ENCODE results near the gene TTLL12.
A peak's percentile ranks its signal among the peaks of the same experiment; 100 is the strongest.

Gene TTLL12

DNA sequence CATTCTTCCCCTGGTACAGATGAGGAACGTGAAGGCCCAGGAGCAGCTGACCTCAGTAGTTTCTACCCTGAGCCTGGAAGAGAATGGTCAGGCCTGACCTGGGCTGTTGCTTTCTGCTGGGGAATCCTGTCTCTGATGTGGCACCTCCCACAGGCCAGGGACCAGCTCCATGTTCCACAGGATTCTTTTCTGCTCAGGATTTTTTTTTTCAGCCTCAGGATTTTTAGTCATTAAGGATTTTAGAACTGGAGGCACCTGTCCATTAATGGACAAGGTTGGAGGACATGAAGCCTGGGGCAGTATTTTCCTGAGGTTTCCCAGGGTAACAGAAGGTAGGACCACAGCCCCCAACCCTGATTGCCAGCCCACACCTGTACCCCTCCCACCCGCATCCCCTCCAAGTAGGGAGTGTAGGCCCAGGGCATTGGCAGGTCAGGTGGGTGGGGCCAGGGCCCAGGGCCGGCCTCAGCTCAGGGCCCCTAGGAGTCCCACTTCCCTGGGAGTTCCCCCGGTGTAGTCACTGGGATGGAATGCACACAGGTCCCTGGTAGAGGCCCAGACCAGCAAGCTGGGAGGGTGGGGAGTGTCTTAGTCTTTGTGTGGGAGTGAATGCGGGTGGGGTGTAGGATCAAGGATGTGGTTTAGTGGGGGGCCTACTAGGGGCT, 60.3 kb downstream of the TTLL12 start:
- ATAC-seq = peak; percentile 87
- no peak for TF ChIP-seq TCF4 (CRISPR knock-in tag; IDR thresholded peaks at IDR 0.05; ENCODE audit: borderline replicate concordance)

DNA sequence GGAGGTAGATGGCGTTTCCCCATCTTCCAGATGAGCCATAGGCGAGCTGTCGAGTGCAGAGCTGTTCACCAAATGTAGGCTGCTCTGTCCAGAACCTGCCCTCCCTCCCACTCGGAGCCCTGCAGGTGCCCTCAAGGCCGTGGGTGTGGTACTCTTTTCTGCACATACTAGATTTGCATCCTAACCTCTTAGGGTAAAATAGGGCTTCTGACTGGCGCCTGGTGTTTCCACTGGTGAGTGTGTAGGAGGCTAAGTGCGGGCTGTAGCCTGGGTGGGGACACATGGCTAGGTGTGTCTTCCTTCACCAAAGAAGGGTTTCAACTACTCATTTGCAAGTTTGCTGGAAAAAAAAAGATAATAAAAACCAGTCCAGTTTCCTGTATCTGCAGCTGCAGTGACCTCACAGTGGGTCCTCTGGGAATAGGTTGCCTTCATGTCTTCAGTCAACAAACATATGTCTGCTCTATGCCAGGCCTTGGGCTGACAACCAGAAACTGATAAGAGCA, 67.9 kb downstream of the TTLL12 start:
- ATAC-seq = no peak

DNA sequence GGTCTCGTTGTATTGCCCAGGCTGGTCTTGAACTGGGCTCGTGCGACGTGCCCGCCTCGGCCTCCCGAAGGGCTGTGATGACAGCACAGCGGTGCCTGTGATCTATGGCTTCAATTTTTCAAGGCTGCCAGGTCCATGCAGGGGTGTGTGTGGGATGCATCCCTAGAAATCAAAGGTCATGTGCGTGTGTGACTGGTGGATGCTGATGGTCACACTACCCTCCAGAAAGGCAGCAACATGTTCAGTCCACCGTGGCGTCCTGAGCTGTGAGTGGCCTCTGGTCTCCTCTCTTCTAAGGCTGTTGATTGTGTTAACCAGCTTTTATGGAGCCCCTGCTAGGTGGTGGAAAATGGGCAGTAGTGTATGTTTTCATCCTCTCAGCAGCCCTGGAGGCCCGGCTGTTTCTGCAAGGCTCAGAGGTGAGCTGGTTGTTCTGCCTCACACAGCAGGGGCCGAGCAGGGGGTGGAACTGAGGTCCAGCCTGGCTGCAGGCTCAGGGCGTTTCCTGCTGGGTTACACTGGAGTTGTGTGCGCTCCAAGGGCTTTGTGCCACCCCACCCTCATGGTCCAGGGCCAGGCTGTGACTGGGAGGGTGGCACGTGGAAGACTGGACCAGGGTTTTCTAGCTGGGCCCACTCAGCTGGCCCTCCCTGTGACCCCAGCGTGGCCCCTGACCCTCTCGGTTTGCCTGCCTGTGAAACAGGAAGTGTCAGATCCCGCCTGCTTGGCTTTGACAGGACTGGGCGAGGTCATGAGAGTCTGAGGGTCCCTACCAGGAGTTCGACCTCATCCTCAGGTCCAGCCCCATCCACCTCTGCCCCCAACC, 68.7 kb downstream of the TTLL12 start:
- TF ChIP-seq, protein P1, sequence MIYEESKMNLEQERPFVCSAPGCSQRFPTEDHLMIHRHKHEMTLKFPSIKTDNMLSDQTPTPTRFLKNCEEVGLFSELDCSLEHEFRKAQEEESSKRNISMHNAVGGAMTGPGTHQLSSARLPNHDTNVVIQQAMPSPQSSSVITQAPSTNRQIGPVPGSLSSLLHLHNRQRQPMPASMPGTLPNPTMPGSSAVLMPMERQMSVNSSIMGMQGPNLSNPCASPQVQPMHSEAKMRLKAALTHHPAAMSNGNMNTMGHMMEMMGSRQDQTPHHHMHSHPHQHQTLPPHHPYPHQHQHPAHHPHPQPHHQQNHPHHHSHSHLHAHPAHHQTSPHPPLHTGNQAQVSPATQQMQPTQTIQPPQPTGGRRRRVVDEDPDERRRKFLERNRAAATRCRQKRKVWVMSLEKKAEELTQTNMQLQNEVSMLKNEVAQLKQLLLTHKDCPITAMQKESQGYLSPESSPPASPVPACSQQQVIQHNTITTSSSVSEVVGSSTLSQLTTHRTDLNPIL (CRISPR knock-in tag; IDR thresholded peaks at IDR 0.05; ENCODE audit: low read depth) = no peak
- no peak for ATAC-seq

More for the DNA sequence above, 67.9 kb downstream of the TTLL12 start:
- TF ChIP-seq PPARA (CRISPR knock-in tag; IDR thresholded peaks at IDR 0.05; ENCODE audit: borderline replicate concordance) (no peak), ZNF70 (CRISPR knock-in tag; IDR thresholded peaks at IDR 0.05) (no peak), ISL1 (CRISPR knock-in tag; IDR thresholded peaks at IDR 0.05) (no peak)

DNA sequence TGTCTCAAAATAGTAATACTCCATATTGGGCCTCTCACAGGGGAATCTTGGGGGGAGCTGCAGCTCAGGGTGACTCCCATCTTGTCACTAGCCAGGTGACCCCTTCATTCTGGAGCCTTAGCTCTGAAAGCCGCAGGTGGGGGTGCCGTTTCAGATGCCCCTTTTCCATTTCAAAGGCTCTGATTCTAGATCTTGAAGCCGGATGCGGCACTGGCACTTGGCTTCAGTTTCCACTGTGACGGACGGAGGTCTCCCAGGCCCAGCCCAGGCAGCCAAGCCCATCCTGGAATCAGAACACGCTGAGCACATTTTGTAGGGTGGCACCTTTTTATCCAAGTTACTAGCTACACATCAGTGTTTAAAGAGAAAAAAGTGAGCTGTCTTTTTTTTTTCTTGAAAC, 70.0 kb downstream of the TTLL12 start:
- no peak for ATAC-seq
- TF ChIP-seq, protein P2, sequence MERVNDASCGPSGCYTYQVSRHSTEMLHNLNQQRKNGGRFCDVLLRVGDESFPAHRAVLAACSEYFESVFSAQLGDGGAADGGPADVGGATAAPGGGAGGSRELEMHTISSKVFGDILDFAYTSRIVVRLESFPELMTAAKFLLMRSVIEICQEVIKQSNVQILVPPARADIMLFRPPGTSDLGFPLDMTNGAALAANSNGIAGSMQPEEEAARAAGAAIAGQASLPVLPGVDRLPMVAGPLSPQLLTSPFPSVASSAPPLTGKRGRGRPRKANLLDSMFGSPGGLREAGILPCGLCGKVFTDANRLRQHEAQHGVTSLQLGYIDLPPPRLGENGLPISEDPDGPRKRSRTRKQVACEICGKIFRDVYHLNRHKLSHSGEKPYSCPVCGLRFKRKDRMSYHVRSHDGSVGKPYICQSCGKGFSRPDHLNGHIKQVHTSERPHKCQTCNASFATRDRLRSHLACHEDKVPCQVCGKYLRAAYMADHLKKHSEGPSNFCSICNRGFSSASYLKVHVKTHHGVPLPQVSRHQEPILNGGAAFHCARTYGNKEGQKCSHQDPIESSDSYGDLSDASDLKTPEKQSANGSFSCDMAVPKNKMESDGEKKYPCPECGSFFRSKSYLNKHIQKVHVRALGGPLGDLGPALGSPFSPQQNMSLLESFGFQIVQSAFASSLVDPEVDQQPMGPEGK (CRISPR knock-in tag; IDR thresholded peaks at IDR 0.05; ENCODE audit: borderline replicate concordance) = no peak
- no peak for TF ChIP-seq TOX (CRISPR knock-in tag; IDR thresholded peaks at IDR 0.05; ENCODE audit: borderline replicate concordance)
- no peak for TF ChIP-seq OSR1 (CRISPR knock-in tag; IDR thresholded peaks at IDR 0.05)
- TF ChIP-seq, protein P3, sequence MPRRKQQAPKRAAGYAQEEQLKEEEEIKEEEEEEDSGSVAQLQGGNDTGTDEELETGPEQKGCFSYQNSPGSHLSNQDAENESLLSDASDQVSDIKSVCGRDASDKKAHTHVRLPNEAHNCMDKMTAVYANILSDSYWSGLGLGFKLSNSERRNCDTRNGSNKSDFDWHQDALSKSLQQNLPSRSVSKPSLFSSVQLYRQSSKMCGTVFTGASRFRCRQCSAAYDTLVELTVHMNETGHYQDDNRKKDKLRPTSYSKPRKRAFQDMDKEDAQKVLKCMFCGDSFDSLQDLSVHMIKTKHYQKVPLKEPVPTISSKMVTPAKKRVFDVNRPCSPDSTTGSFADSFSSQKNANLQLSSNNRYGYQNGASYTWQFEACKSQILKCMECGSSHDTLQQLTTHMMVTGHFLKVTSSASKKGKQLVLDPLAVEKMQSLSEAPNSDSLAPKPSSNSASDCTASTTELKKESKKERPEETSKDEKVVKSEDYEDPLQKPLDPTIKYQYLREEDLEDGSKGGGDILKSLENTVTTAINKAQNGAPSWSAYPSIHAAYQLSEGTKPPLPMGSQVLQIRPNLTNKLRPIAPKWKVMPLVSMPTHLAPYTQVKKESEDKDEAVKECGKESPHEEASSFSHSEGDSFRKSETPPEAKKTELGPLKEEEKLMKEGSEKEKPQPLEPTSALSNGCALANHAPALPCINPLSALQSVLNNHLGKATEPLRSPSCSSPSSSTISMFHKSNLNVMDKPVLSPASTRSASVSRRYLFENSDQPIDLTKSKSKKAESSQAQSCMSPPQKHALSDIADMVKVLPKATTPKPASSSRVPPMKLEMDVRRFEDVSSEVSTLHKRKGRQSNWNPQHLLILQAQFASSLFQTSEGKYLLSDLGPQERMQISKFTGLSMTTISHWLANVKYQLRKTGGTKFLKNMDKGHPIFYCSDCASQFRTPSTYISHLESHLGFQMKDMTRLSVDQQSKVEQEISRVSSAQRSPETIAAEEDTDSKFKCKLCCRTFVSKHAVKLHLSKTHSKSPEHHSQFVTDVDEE (CRISPR knock-in tag; IDR thresholded peaks at IDR 0.05) = no peak
- TF ChIP-seq ZNF70 (CRISPR knock-in tag; IDR thresholded peaks at IDR 0.05) = no peak
- no peak for TF ChIP-seq RARB (CRISPR knock-in tag; IDR thresholded peaks at IDR 0.05)
- TF ChIP-seq ZFP30 (CRISPR knock-in tag; IDR thresholded peaks at IDR 0.05) = no peak
- TF ChIP-seq SNAI2 (CRISPR knock-in tag; IDR thresholded peaks at IDR 0.05) = no peak
- TF ChIP-seq, protein P1 (CRISPR knock-in tag; IDR thresholded peaks at IDR 0.05; ENCODE audit: low read depth) = no peak
- TF ChIP-seq ESRRG (CRISPR knock-in tag; IDR thresholded peaks at IDR 0.05) = no peak
- TF ChIP-seq ZNF8 (CRISPR knock-in tag; IDR thresholded peaks at IDR 0.05) = no peak
- no peak for TF ChIP-seq PPARA (CRISPR knock-in tag; IDR thresholded peaks at IDR 0.05; ENCODE audit: borderline replicate concordance)
- no peak for TF ChIP-seq ZFP3 (CRISPR knock-in tag; IDR thresholded peaks at IDR 0.05)
- TF ChIP-seq, protein P4, sequence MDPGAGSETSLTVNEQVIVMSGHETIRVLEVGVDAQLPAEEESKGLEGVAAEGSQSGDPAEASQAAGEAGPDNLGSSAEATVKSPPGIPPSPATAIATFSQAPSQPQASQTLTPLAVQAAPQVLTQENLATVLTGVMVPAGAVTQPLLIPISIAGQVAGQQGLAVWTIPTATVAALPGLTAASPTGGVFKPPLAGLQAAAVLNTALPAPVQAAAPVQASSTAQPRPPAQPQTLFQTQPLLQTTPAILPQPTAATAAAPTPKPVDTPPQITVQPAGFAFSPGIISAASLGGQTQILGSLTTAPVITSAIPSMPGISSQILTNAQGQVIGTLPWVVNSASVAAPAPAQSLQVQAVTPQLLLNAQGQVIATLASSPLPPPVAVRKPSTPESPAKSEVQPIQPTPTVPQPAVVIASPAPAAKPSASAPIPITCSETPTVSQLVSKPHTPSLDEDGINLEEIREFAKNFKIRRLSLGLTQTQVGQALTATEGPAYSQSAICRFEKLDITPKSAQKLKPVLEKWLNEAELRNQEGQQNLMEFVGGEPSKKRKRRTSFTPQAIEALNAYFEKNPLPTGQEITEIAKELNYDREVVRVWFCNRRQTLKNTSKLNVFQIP (CRISPR knock-in tag; IDR thresholded peaks at IDR 0.05; ENCODE audit: borderline replicate concordance, low read depth) = no peak
- TF ChIP-seq BACH2 (CRISPR knock-in tag; IDR thresholded peaks at IDR 0.05; ENCODE audit: borderline replicate concordance) = no peak
- TF ChIP-seq TCF4 (CRISPR knock-in tag; IDR thresholded peaks at IDR 0.05; ENCODE audit: borderline replicate concordance) = no peak
- no peak for TF ChIP-seq GLIS3 (CRISPR knock-in tag; IDR thresholded peaks at IDR 0.05)

All from SK-N-SH treated with all-trans-retinoic acid at 6 μM for 48 hours (cell line).